Subcutaneous preadipocyte (primary cell): Measurements from ENCODE around the gene TBC1D17. TPM values are rescaled to one million over a fixed set of nuclear protein-coding genes. Genes with fewer than 3 reads are reported as not detected.

ENCODE experiments used
- small RNA-seq: library from RNA; depleted of rRNA; stranded (forward); fragments of <200 nt; gene quantifications from one replicate; pipeline ENCODE3, GENCODE V24; 2012
- total RNA-seq: library from RNA; depleted of rRNA; stranded (reverse); fragments of >200 nt; gene quantifications from 2 replicates; pipeline ENCODE4 v1.2.3, GENCODE V29; 2012

The TBC1D17 gene
- total RNA-seq: 15.6 and 16.5 TPM in 2 replicates

DNA sequence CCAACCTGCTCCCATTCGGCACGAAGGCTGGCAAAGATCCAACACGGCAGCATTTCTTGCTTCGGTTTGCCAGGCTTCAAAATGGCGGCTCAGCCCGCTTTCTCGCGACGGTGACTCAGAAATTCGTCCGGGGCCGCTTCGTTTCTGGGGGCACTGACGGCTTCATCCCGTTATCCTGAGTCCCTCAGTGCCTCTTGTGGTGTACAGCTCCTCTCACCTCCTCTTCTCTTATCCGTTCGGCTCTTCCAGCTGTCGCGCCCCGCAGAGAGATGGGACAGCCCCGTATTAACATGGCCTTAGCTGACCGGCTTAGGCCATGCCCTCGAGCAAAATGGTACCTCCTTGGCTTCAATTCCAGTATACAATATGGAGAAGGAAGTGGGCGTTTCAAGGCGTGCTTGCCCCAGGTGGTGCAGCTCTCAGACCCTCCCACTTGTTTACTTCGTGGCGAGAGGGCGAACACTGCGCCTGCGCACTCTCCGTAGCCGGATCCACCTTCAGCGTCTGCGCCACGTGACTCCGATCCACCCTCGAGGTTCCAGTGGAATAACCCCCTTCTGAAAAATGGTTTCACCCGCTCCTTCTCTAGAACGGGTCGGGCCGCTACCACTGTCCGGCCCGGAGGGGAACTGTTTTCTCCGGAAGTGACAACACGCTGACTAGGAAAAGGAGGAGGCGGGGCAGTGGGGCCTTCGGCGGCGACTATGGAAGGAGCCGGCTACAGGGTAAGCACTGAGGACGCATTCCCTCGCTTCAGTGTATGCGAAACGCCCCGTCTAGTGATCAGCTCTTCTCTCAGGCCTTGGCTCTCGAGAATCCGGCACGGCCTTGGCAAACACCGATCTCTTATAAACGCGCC, at the start of gene TBC1D17, which contains the start of gene AKT1S1:
TSS of gene TBC1D17 (plus strand) at position 683 of the 859 bp plus-strand sequence. CDS start at position 705, 22 bp downstream.
TSS of gene AKT1S1 (minus strand) at position 336 of the 859 bp plus-strand sequence. CDS start 4,060 bp downstream, outside the sequence.

DNA sequence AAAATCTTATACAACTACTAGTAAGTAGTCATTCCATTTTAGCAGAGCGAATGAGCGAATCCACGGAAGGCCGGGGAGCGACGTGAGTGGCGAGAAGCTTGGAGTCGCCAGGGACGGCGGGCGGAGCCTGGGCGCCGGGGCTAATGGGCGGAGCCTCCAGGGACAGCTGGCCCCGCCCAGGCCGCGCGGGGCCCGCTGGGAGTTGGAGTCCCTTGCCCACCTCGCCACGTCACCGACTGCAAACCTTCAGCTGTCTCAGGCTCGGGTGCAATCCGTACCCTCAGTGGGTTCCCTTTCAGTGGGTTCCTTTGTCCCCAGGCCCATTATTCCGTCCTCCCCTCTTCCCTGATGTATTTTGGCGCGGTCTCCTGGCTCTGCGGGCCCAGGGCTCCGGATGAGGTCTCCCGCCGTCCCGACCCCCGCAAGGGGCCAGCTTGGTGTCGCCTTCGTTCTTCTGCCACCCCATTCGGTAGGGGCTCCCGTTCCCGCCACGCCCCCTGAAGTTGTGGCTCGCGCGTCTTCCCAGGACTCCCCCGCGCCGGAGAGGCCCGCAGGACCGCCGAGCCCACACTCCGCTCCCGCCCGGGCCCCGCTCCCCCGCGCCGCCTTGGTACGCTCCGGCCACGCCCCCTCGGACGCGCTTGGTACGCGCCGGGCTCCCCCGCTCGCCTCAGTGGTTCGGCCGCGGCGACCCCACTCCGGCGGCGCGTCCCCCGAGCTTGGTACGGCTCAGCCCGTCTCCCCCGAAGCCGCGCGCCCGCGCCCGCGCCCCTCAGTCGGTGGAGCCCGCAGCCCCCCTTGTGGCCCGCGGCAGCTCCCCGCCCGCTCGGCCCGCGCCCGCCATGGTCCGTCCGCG, 26.8 kb upstream of the TBC1D17 start, which contains the start of gene PTOV1:
TSS of gene PTOV1 (plus strand) at position 673 of the 856 bp plus-strand sequence.

DNA sequence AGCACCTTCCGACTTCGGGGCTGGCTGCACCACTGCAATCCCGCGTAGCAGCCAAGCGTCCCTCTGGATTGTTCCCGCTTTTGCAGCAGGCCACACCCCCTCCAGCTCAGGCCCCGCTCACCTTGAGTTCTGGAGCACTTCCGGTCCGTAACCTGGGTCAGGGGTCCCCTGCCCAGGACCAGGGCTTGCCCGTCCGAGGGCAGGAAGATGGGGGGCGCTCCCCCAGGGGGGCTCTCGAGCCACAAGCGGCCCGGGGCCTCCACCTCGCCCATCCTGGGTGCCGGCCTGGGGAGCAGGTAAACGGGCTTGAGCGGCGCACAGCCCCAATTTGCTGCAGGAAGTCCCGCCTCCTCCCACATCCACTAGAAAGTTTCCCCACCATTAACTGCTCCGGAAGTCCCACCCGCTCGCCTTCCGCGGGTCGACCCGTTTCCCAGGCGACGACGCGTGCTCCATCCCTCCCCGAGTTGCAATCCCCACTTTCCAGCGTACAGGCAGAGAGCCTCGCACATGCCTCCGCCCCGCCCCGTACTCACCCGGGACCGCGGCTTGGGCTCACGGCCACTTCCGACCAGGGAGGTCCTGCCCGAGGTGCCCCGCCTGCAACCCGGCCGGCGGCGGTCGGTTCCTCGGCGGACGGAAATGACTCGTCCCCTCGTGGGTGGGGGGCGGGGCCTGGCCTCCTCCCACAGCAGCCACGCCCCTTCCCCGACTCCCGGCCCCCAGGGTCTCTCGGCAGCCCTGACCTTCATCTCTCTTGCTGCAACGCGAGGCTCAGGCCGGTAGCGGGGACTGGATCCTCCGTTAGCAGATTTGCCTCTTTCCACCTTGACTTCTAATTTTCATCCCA, 10.3 kb upstream of the TBC1D17 start, which contains the start of gene PNKP:
TSS of gene PNKP (minus strand) at position 644 of the 850 bp plus-strand sequence. CDS start at position 272, 372 bp downstream.

DNA sequence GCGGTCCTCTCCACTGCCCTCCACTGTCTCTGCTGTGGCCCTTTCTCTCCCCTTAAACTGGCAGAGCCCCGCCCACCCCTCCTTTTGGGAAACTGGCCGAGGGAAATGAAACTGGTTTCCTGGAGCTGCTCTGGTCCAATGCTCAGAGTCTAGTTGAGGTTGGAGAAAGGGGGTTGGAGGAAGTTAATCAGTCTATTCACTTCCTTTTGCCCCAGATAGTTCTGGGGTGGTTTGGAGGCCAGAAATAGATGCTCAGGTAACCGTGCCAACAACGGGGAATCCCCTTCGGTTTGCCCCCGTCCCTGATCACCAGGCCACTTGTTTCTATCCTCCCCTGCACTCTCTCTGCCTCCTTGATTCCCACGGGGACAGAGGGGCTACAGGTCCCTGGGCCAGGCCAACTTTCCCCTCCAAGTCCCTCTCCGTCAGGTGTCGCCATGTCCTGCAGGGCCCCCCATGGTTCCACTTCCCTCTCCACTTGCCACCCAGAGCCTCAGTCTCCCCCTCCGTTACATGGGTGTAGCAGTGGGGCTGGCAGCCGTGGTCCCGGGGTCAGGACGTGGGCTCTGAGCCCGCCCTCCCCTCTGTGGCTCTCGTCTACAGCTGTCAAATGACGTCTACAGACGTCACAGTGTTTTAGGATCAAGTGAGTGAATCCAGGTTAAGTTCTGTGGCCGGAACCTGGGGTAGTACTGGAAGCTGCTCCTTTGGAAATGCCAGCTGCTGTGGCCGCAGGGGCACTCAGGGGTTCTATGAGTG, 19.5 kb downstream of the TBC1D17 start, which contains the start of gene IL4I1:
TSS of gene IL4I1 (minus strand) at position 25 of the 759 bp plus-strand sequence. CDS start 727 bp downstream, outside the sequence.

DNA sequence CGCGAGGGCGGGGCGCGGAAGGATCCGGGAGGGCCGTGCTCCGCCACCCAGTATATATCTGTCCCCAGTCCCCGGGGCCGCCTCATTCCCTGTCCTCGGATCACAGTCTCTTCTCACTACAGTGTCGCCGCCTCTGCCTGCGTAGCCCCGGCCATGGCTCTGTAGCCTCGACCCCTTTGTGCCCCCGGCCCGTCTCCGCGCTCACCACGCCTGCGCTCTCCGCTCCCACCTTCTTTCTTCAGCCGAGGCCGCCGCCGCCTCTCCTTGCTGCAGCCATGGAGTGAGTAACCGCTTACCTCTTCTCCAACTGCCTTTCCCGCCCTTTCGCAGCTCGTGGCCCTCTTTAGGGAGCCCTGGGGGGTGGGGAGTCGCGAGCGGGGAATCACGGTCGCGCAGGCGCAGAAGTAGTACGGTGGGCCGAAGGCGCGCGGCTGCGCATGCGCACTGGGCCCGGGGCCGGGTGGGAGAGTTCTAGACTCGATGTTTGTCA, 51.7 kb downstream of the TBC1D17 start, which contains the start of the genes ATF5 and NUP62:
TSS of gene ATF5 (plus strand) at position 85 of the 490 bp plus-strand sequence. CDS start 1,646 bp downstream, outside the sequence.
TSS of gene NUP62 (minus strand) at position 384 of the 490 bp plus-strand sequence. CDS start 19,697 bp downstream, outside the sequence.

Small RNA genes lying within 50 kb of the gene (small RNA-seq; reads per million reads assigned to genes)
- not detected for gene MIR4749

Other genes starting within 250 kb of the TBC1D17 start
- 39.3 and 42.0 TPM in 2 replicates for gene RRAS, start 237.6 kb upstream of the TBC1D17 start, total RNA-seq
- 15.4 and 19.9 TPM in 2 replicates for gene SCAF1, start 235.5 kb upstream of the TBC1D17 start, total RNA-seq
- 47.5 and 53.3 TPM in 2 replicates for gene IRF3, start 211.8 kb upstream of the TBC1D17 start, total RNA-seq
- 5.9 and 9.4 TPM in 2 replicates for gene BCL2L12, start 211.8 kb upstream of the TBC1D17 start, total RNA-seq
- 341 and 403 TPM in 2 replicates for gene PRMT1, start 200.4 kb upstream of the TBC1D17 start, total RNA-seq
- 0.73 and 1.2 TPM in 2 replicates for gene ADM5, start 188.1 kb upstream of the TBC1D17 start, total RNA-seq
- gene CPT1C, start 186.6 kb upstream of the TBC1D17 start, total RNA-seq: 16.0 and 22.0 TPM in 2 replicates
- 0.59 and 1.5 TPM in 2 replicates for gene TSKS, start 114.4 kb upstream of the TBC1D17 start, total RNA-seq
- 131 and 140 TPM in 2 replicates for gene AP2A1, start 110.7 kb upstream of the TBC1D17 start, total RNA-seq
- gene FUZ, start 64.4 kb upstream of the TBC1D17 start, total RNA-seq: 16.4 and 23.1 TPM in 2 replicates
- 14.9 and 16.2 TPM in 2 replicates for gene MED25, start 59.4 kb upstream of the TBC1D17 start, total RNA-seq
- gene PTOV1, start 26.5 kb upstream of the TBC1D17 start, total RNA-seq: 36.4 and 49.5 TPM in 2 replicates
- gene PNKP, start 10.1 kb upstream of the TBC1D17 start, total RNA-seq: 33.8 and 55.5 TPM in 2 replicates
- 13.2 and 13.5 TPM in 2 replicates for gene AKT1S1, start 347 bp upstream of the TBC1D17 start, total RNA-seq
- gene IL4I1, start 19.2 kb downstream of the TBC1D17 start, total RNA-seq: 0.20 and 1.1 TPM in 2 replicates
- gene ATF5, start 51.5 kb downstream of the TBC1D17 start, total RNA-seq: 5.9 and 6.8 TPM in 2 replicates
- 26.8 and 45.5 TPM in 2 replicates for gene NUP62, start 51.8 kb downstream of the TBC1D17 start, total RNA-seq
- not detected in 2 replicates for gene SIGLEC11, start 83.5 kb downstream of the TBC1D17 start, total RNA-seq
- 21.7 and 26.8 TPM in 2 replicates for gene VRK3, start 147.7 kb downstream of the TBC1D17 start, total RNA-seq
- gene ZNF473, start 148.3 kb downstream of the TBC1D17 start, total RNA-seq: 9.6 and 12.5 TPM in 2 replicates